Stimulated activated naive CD4-positive, alpha-beta T cell (primary cell): ENCODE results near the gene CENPX.
"Not testable (repeated sequence)": the region's sequence is repeated elsewhere in the genome, so short reads cannot be mapped to it uniquely, and the experiment has no call there.

ENCODE experiments used
- DNase-seq, 6 experiments: peaks; one replicate each; lab custom pipeline; 2025; lab: John Stamatoyannopoulos, UW

Gene CENPX

DNA sequence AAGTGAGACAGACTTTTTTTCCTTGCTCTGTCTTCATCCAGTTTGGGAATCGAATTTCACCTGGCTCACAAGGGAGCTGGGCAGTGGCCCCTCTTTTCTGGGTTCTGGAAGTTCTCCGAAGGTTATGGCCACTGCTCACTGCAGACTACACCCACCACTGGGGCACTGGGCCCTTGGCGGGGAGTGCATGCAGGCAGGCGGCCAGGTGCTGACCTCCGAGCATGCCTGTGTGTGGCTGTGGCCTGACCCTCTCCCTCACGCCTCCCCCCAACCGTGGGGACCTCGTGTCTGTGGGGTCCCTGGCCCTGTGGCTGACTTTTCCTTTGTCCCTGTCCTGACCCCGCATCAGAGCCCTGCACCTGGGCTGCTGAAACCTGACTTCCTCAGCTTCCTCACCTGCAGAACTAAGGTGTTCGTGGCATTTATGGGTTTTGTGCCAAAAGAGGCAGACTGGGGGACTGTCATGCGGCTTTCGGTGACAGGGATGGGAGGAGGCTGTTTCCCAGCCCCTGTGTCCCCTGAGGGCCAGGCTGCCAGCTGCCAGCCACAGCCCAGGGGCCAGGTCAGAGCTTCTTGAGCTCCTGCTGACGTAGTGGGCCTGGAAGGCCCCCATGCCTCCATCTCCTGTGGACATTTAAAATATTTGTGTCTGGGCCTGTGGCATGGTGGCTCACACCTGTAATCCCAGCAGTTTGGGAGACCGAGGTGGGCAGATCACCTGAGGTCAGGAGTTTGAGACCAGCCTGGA is 23.8 kb downstream of the CENPX start:
- DNase-seq, result no peak

DNA sequence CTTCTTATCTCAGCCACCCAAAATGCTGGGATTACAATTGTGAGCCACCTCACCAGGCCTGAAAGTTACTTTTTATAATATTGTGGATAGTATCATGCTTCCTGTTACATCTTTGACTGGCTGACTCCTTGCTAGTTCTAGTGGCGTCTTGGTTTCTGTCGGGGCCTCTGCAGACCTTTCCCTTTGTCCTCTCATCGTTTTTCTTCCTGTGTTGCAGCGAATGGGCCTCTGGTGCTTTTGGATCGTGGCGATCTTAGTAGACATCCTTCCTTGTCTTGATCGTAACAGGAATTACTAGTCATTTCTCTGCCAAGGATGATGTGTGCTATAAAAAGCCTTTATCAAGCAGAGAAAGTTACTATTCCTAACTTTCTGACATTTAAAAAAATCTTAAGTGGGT is 24.5 kb downstream of the CENPX start:
- DNase-seq, result no peak

DNA sequence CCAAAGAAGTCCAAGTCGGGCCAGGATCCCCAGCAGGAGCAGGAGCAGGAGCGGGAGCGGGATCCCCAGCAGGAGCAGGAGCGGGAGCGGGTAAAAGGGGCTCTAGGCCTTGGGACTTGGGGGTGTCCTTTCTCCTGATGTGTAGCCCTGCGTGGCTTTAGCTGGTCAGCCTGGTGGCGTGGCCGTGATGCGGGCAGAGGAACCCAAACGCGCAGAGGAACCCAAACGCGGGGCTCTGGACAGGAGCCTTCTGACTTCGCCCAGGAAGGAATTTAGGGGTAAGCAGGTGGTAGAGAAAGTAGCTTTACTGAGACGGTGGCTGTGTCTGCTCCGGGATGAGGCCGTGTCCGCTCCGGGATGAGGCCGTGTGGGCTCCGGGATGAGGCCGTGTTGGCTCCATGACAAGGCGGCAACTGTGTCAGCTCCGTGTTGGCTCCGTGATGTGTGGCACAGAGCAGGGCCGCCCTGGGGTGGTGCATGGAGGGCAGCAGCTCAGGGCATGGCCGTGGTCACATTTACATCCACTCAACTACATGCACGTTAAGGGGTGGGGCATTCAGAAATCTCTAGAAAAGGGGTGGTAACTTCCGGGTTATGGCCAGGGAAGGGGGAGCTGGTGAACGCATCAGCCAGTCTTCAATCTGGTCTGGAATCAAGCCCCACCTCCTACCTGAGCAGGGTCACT is 25.8 kb downstream of the CENPX start:
- DNase-seq, result no peak

DNA sequence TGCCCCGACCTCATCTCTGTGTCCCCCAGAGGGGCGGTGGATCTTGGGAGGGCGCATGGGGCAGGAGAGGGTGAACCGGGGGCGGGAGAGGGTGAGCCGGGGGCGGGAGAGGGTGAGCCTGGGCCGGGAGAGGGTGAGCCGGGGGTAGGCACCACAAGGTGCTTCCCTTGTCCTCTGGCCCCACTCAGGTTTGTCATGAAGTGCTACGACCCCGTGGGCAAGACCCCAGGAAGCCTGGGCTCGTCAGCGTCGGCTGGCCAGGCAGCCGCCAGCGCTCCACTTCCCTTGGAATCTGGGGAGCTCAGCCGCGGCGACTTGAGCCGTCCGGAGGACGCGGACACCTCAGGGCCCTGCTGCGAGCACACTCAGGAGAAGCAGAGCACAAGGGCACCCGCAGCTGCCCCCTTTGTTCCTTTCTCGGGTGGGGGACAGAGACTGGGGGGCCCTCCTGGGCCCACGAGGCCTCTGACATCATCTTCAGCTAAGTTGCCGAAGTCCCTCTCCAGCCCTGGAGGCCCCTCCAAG is 26.4 kb downstream of the CENPX start:
- no peak for DNase-seq

DNA sequence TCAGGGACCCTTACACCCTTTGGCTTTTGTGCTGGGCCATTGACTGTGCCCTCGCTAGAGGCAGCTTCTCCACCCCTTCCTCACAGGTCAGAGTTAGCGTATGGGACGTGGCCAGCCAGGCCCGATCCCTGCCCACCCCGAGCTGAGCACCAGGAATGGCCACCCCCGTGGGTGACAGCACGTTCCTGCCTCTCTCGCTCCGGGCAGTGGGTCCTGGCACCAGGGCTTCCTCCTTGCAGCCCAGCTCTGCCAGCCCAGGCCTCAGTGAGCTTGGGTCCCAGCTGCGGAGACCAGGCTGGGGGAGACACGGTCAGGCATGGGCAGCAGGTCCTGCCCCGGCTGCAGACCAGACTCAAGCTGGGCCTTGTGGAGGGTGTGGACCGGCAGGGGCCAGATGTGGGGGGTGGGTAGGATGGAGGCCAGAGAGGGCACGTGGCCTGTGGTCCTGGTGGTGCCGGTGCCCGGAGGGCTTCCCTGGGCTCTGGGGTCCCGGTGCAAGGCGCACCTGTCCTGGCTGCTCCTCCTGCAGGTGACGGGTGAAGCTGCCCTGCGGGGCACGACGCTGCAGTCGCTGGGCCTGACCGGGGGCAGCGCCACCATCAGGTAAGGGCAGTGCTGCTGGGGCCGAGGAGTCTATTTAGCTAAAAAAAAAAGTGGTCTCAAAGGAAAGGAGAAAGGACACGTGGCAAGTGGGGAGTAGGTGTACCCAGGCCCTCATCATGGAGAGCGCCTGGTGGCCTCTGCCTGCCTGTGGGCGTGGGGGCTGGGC is 27.0 kb downstream of the CENPX start:
- no peak for DNase-seq

DNA sequence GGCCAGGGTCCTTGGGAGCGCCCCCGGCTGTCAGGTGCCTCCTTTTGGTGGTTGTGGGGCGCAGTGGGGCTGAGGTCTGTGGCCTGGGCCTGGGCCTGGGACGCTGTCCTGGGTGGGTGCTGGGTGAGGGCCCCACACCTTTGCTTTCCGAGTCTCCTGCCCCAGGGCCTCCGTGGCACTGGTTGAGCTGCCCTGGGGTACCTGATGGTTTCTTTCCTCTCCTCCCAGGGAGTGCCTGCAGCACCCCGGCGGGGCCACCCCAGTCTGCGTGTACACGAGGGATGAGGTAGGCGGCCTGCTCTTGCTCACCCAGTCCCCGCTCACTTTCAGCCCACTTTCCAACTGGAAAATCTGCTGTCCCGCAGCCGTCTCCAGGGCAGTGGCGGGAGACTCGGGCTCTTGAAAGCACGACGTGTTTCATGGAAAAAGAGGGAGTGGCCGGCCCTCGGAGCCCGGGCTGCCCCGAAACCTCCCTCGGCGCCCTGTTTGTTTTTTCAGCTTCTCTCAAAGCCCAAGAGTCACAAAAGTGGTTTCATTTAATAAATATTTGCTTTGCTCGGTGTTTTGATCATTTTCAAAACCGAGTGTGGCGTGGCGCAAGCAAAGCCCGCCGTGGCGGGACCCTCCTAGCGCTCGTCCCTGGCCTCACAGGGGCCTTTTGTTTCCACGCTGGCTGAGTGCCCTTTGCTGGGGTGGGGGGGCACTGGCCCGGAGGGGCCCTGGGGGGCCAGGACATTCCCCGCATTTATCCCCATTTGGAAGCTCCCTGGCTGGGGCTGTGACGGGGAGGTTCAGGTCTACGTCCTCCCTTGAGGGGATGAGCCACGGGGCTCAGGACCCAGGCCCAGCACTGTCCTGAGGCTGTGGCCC is 27.9 kb downstream of the CENPX start:
- no peak for DNase-seq

DNA sequence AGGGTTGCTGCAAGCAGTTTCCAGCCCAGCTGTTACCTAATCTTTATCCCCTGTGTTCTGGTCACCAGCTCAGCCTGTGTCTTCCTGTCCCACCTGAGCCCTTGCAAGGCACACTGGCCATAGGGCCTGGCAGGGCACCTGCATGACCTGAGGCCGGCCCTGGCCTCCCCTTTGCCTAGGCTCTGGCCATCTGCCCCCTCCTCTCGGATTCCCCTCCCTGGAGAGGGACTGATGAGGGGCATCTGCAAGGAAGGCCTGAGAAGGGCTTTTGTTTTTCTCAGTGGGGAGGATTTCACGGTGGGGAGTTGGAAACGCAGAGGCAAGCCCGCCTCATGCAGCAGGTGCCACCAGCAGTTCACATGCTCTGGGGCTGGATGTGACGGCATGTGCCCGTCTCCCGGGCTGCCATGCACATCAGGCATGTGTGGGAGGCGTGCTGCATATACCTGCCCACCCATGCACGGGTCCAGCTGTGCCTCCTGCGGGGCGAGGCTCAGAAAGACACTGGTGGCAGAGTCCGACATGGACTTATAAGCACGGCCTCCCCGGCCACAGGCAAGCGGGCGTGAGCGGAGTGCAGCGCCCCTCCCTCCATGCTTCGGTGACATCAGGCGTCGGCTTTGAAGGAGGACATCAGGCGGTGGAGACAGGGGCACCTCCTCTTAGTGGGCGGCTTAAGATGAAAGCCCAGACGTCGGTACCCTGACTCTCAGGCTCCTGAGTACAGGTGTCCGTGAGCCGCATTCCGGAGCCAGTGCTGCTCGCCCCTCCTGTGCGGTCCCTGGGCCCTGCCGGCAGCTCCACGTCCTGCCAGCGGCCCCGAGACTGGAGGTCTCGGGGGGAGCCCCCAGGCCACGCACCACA is 28.7 kb downstream of the CENPX start:
- DNase-seq, result no peak

DNA sequence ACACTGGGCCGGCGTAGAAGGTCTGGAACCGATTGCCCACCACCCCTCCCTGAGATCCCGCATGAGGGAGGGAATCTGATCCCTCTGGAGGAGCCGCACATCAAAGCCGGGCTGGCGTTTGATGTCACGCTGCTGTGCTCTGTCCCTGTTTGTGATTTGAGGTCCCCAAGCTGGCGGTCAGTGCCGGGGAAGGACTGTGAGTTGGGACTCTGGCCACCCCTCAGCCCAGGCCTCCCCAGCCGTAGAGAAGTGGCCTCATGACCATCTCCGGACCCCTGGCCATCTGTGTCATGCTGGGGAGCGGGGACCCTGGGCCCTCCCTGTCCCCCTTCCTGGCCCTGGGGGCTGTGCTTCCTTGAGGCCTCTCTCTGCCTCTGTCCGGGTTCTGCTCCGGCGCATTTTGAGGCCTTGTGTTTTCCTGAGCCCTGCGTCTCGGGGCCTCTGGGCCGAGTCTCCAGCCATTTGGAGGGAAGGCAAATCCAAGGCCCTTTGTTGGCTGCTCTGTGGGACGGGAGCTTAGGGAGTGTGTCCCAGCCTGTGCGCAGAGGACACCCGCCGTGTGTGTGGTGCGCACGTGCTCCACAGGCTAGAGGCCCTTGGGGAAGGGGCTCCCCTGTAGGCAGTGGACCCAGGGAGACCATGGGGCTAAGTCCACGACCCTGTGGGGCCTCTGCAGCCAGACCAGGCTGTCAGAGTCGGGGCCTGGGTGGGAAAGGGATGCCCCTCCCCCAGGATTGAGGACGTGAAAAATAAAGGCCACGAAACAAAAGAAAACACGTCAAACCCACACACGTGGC is 30.2 kb downstream of the CENPX start:
- no peak for DNase-seq

DNA sequence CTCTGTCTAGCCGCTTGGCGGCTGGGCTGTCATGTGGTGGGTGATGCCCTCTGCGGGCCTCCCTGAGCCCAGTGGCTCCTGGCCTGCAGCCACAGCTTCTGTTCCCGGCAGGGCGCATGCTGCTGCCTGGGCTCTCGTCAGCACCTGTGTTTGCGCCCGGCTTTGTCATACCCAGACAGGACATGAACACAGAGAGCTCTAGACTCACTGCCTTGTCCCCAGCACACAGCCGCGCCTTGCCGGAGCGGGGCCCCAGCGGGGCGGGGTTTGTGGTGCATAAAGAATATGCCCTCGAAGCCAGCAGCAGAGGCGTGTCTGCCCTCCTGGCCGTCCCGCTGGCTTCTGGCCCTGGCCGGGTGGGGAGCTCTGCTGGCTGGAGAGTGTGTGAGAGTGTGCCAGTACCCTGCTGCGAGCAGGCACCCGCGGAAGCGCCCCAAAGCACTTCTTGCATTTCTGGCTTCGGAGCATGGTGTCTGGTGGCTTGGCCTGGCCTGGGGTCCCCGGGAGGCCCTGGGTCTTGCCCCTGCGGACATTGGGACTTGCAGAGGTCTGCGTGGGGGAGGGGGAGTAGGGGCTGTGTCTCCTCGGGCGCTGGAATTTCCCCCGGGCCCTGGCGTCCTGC is 30.9 kb downstream of the CENPX start:
- DNase-seq, result no peak

DNA sequence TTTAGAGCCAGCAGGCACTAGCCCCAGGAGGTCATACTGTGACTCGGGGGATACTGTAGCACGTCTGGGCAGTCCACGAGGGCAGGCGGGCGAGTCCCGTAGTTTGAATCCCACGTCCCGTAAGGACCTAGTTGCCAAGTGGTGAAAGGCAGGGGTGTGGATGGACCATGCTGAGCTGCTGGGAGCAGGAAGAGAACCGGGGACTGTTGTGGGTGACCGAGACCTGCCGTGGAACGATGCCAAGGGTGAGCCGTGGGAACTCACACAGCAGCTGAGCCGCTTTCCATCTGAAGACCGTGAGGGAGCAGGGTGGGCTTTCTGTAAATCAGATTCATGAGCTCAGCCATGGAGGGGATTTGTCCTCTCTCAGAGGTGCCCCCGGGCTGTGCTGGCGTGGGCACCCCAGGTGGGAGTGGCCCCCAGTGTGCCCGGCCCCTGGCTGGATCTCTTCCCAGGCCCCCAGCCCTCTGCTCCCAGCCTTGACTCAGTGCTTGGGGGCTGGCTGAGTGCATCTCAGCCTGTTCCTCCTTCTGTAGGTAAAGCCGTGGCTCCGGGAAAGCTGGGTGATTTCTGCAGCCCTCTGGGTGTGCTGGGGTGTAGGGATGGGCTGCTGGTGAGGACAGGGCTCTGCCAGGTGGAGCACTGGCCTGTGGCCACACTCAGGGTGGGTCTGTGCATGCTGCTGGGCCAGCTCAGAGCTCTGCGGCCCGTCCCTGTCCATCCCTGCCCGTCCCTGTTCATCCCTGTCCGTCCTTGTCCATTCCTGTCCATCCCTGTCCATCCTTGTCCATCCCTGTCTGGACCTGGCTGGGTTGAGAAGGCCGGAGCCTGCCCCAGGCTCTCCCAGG is 31.6 kb downstream of the CENPX start:
- no peak for DNase-seq

DNA sequence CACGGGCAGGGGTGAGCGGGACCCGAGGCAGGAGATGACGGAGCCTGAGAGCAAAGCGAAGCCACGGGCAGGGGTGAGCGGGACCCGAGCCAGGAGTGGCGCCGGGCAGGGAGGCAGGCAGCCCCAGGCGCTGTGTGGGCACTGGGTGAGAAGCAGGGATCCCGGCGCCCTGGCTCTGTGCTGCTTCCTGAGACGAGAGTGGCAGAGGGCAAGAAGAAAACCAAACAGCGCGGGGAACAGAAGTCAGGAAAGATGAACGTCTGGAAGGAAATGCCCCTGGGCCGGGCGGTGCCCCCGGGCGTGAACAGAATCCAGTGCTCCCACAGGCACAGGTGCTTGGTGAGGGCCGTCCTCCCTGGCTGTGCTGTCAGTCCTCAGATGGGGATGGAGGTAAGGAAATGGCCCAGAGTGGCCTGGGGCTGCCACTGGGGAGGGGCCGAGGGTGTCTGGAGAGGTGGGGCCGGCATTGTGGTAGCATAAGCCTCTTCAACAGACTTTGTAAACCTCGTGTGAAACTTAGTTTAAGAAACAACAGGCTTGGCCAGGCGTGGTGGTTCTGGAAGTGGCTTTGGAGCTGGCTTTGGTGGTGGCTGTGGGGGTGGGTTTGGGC is 35.4 kb downstream of the CENPX start:
- DNase-seq, result no peak

DNA sequence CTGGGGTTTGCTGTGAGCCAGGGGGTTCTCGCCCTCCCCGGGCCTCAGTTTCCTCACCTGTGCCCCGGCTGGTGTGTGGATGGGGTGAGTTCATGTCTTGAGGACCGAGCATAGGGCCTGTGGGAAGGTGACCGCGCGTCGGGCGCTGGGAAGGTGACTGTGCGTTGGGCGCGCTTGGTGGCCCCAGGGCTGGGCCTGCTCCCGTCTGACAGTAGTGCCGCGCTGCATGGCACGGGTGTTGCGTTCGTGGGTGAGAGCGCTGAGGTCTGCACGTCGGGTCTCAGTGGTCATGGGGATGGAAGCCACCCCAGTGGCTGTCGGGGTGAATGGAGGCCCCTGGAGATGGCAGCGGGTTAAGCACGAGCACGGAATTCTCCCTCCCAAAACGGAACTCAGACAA is 36.1 kb downstream of the CENPX start:
- no peak for DNase-seq

DNA sequence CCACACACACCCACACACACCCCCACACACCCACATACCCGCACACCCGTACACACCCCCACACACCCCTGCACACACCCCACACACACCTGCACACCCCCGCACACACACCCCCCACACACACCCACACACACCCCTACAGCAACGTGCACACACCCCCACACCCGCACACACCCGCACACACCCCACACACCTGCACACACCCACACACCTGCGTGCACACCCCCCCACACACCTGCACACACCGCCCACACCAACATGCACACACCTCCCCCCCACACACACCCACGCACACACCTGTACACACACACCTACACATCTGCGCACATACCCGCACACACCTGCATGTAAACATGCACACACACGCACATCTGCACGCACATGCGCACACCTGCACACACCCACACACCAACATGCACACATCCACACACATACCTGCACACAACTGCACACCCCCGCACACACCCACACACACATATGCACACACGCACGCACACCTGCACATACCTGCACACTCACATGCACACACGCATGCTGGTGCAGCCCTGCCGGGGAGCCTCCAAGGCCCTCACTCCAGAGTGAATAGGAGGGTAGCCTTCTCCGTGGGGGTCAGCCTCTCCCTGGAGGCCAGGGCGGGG is 37.8 kb downstream of the CENPX start:
- no peak for DNase-seq

DNA sequence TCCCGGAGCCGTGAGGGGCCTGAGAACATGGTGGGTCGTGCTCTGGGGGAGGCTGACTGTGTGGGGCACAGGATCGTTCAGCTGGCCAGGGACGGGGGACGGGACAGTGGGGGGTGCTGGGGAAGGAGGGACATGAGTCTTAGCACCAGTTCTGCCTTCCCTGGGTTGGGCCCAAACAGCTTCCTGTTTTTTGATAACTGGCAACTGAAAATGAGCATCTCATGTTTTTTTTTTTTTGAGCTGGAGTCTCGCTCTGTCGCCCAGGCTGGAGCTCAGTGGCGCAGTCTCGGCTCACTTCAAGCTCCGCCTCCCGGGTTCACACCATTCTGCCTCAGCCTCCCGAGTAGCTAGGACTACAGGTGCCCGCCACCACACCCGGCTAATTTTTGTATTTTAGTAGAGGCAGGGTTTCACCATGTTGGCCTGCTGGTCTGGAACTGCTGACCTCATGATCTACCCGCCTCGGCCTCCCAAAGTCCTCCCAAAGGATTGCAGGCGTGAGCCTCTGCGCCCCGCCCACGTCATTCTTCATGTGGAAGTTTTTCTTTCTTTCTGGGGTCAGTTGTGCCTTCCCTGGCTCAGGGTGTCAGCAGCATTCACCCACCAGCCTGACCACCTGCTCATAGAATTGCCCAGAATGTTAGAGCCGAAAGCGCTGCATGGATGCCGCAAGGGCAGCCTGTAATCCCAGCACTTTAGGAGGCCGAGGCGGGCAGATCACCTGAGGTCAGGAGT is 38.9 kb downstream of the CENPX start:
- DNase-seq, result no peak

DNA sequence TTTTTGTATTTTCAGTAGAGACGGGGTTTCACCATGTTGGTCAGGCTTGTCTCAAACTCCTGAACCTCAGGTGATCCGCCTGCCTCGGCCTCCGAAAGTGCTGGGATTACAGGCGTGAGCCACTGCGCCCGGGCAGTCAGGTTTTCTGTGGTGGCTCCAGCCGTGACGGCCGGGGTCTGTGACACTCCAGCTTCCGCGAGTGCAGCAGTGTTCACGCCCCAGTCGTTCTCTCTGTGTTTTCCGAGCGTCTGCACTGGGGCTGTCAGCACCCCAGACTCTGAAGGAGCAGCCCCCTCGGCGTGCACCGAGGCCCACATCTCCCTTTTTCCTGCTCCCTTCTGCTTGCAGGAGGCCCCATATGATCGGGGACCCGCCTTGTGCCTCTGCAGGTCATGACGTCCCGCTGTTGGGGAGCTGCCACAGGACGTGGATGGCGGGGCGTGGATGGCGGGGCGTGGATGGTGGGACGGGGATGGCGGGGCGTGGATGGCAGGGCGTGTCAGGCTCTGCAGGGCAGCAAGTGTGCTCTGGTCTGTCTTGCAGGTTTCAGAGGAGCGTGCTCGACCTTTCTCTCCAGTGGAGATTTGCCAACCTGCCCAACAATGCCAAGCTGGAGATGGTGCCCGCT is 39.6 kb downstream of the CENPX start:
- DNase-seq, result no peak

DNA sequence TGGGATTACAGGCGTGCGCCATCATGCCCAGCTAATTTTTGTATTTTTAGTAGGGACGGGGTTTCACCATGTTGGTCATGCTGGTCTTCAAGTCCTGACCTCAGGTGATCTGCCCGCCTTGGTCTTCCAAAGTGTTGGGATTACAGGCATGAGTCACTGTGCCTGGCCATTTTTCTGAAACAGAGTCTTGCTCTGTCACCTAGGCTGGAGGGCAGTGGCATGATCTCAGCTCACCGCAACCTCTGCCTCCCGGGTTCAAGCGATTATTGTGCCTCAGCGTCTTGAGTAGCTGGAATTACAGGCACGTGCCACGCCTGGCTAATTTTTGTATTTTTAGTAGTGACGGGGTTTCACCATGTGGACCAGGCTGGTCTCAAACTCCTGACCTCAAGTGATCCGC is 41.2 kb downstream of the CENPX start:
- DNase-seq, result not testable (repeated sequence)
